Measurements from ENCODE around the gene LCLAT1.

- TF ChIP-seq CTCF (conservative IDR thresholded peaks at IDR 0.05; ENCODE audit: low read length) (no peak), EZH2phosphoT487 (IDR thresholded peaks at IDR 0.05; ENCODE audit: borderline replicate concordance, low read depth, low read length) (no peak)
These were observed 189.3 kb downstream of the LCLAT1 start for GRCh38 chr2:30636311-30636710.

All from OCI-LY7 (cell line).